Smooth muscle cell of the brain vasculature (primary cell): ENCODE data around the gene SLIT2.

Experiments used
- DNase-seq: peaks from one replicate; pipeline ENCODE4 v3.0.0-alpha.2; 2012; ENCODE audit warnings: low read depth, low spot score

Gene SLIT2

GRCh38 chr4:20299515-20299914, 47.8 kb downstream of the SLIT2 start:
- no peak for DNase-seq

- DNase-seq: no peak
Observed at GRCh38 chr4:20301161-20301560, 49.5 kb downstream of the SLIT2 start.
